Esophagus squamous epithelium (tissue), 5 donors: ENCODE data around the gene HMCN2. TPM values are rescaled to one million over a fixed set of nuclear protein-coding genes. Genes with fewer than 3 reads are reported as not detected.

Source experiments
- DNase-seq: peaks from one replicate; lab custom pipeline; 2025; lab: John Stamatoyannopoulos, UW
- H3K27ac ChIP-seq, 4 donors: fragments of 200-600 bp; sonication (generic); one replicate each; pipeline ENCODE4 v1.5.1; 2016 to 2019; ENCODE audit warnings: mild to moderate bottlenecking in 1 of 4
- H3K27me3 ChIP-seq, 4 donors: fragments of 200-600 bp; sonication (generic); 1 replicate in 3 of 4; 2 replicates in 1 of 4; pipeline versions ENCODE4 v1.5.1 to v1.6.0; 2017 to 2021; ENCODE audit warnings: antibody characterized with exemption in 1 of 4
- H3K36me3 ChIP-seq, 3 donors: fragments of 200-600 bp; sonication (generic); one replicate each; pipeline ENCODE4 v1.5.1; 2016 to 2019
- H3K4me1 ChIP-seq, 3 donors: fragments of 200-600 bp; sonication (generic); one replicate each; pipeline ENCODE4 v1.5.1; 2017 to 2019
- H3K4me3 ChIP-seq, 4 donors: fragments of 200-600 bp; sonication (generic); 1 replicate in 3 of 4; 2 replicates in 1 of 4; pipeline ENCODE4 v1.5.1; 2016 to 2019; ENCODE audit warnings: mild to moderate bottlenecking in 2 of 4, moderate library complexity in 1 of 4
- H3K9me3 ChIP-seq, 3 donors: fragments of 200-600 bp; sonication (generic); one replicate each; pipeline ENCODE4 v1.5.1; 2016 to 2019
- POLR2A ChIP-seq, 4 donors: fragments of 450-650 bp; IDR thresholded peaks; one replicate each; pipeline ENCODE4 v1.6.1; 2017; ENCODE audit warnings: antibody characterized with exemption in 4 of 4, mild to moderate bottlenecking in 4 of 4, moderate library complexity in 3 of 4
- WGBS, 2 donors: methylation state at CpG; one replicate each; pipeline ENCODE4 v1.1.5; 2018; 5-methylcytosine and 5-hydroxymethylcytosine counted together
- intact Hi-C: fragments of 100-400 bp; cut with DNase I; formaldehyde crosslinking; loops from one replicate; pipeline ENCODE4 v1.15.0; 2022
- total RNA-seq, 4 donors: library from RNA; depleted of rRNA; stranded (reverse); fragments of >200 nt; gene quantifications; one replicate each; pipeline ENCODE4 v1.1.0, GENCODE V29; 2016
- TF ChIP-seq, protein P1 (sequence below), 6 experiments: fragments of 450-650 bp in 4 of 6; fragments of 200-600 bp in 2 of 6; sonication (generic) in 2 of 6; IDR thresholded peaks; one replicate each; pipeline ENCODE4 v1.5.1; 2016 to 2019; ENCODE audit warnings: antibody characterized with exemption in 6 of 6, mild to moderate bottlenecking in 4 of 6, moderate library complexity in 4 of 6
- donor health status: DM: yes; HTN: yes; CAD: no.

Gene HMCN2
- total RNA-seq, 4 donors from 2014 or later, result 0.53 to 4.8 (median 0.78) TPM

DNA sequence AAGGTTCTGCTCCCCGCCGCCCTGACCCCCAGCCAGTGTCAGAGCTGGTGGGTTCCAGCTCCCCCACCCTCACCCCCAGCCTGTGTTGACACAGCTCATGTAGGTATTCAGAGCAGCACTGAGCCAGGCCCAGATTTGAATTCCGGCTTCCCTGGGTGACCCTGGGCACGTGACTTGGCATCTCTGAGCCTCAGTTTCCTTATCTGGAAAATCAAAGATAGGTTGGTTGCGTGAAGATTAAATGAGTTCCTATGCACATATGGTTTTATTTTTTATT is 42.0 kb downstream of the HMCN2 start:
- Histone ChIP-seq H3K27me3 (peaks cover 0 to 17% (median 0%) of the 10 kb centered on the region in 4 donors), H3K9me3 (no peaks in the 10 kb centered on the region), H3K36me3 (no peaks in the 10 kb centered on the region), H3K4me3 (no peak overlapping the region), H3K4me1 (peaks cover 0 to 34% (median 24%) of the 10 kb centered on the region in 3 donors), H3K27ac (no peak overlapping the region)
- no peak for DNase-seq
- TF ChIP-seq POLR2A (IDR thresholded peaks at IDR 0.05), result no peak
- TF ChIP-seq, protein P1, sequence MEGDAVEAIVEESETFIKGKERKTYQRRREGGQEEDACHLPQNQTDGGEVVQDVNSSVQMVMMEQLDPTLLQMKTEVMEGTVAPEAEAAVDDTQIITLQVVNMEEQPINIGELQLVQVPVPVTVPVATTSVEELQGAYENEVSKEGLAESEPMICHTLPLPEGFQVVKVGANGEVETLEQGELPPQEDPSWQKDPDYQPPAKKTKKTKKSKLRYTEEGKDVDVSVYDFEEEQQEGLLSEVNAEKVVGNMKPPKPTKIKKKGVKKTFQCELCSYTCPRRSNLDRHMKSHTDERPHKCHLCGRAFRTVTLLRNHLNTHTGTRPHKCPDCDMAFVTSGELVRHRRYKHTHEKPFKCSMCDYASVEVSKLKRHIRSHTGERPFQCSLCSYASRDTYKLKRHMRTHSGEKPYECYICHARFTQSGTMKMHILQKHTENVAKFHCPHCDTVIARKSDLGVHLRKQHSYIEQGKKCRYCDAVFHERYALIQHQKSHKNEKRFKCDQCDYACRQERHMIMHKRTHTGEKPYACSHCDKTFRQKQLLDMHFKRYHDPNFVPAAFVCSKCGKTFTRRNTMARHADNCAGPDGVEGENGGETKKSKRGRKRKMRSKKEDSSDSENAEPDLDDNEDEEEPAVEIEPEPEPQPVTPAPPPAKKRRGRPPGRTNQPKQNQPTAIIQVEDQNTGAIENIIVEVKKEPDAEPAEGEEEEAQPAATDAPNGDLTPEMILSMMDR (IDR thresholded peaks at IDR 0.05), result no peak
- 83 to 90% methylated on average over 3 of the region's 5 CpGs for WGBS, 2 donors
- intact Hi-C loops, result no loop called here

DNA sequence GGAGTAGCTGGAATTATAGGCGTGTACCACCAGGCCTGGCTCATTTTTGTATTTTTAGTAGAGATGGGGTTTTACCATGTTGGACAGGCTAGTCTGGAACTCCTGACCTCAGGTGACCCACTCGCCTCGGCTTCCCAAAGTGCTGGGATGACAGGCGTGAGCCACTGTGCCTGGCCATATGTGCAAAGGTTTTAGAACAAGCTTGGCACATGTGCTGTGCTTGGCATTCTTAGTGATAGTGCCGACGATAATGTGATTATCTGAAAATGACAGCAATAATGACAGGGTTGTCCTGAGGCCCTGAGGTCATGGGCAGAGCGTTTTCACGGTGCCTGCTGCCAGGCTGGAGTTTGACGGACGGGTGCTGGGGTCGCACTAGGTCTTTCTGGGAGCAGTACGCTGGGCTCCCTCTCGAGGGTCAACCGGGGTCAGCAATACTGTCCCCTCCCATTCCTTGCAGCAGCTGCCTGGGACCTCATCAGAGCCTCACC is 42.6 kb downstream of the HMCN2 start:
- peaks cover 0 to 28% (median 24%) of the 10 kb centered on the region in 3 donors for H3K4me1 ChIP-seq
- no peak for DNase-seq
- intact Hi-C loops, result no loop called here
- no peaks in the 10 kb centered on the region for H3K9me3 ChIP-seq
- H3K4me3 ChIP-seq, result no peak overlapping the region
- 64% methylated on average over 11 to 14 of the region's 14 CpGs for WGBS, 2 donors
- no peak for TF ChIP-seq POLR2A (IDR thresholded peaks at IDR 0.05)
- TF ChIP-seq, protein P1 (IDR thresholded peaks at IDR 0.05), result no peak
- peaks cover 0 to 17% (median 0%) of the 10 kb centered on the region in 4 donors for H3K27me3 ChIP-seq
- H3K36me3 ChIP-seq, result no peaks in the 10 kb centered on the region
- no peak overlapping the region for H3K27ac ChIP-seq

DNA sequence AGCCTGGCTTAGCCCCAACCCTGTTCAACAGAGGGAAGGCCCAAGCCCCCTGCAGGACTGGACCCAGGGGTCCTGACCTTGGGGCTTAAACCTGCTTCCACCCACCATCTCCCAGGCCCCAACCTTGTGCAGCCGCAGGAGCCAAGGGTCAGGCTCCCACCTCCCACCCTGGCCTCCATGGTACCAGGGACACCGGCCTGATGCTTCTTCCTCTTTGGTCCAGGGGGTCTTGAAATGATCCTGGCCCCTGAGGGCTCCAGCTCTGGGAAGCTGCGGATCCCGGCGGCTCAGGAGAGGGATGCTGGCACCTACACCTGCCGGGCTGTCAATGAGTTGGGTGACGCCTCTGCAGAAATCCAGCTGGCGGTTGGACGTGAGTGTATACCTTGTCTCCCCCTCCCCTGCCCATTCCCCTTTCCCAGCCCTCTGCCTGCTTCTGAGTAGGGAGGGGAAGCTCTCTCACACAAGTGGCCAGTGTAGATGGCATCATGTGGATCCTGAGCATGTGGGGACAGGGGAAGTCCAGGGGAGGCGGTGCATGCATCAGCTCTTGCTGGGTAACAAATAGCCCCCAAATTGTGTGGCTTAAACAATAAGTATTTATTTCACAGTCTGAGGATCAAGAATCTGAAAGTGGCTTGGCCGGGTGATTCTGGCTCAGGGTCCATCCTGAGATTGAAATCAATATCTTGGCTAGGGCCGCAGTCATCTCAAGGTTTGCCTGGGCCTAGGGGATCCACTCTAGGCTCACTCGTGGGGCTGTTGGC is 44.3 kb downstream of the HMCN2 start:
- Histone ChIP-seq H3K9me3 (no peaks in the 10 kb centered on the region), H3K4me3 (no peak overlapping the region), H3K4me1 (peaks cover 0 to 16% (median 11%) of the 10 kb centered on the region in 3 donors), H3K27me3 (peaks cover 0 to 3% (median 0%) of the 10 kb centered on the region in 4 donors), H3K36me3 (no peaks in the 10 kb centered on the region), H3K27ac (no peak overlapping the region)
- intact Hi-C loops, result no loop called here
- no peak for DNase-seq
- 88 to 95% methylated on average over 2 to 3 of the region's 13 CpGs for WGBS, 2 donors
- TF ChIP-seq, protein P1 (IDR thresholded peaks at IDR 0.05), result no peak
- TF ChIP-seq POLR2A (IDR thresholded peaks at IDR 0.05), result no peak

DNA sequence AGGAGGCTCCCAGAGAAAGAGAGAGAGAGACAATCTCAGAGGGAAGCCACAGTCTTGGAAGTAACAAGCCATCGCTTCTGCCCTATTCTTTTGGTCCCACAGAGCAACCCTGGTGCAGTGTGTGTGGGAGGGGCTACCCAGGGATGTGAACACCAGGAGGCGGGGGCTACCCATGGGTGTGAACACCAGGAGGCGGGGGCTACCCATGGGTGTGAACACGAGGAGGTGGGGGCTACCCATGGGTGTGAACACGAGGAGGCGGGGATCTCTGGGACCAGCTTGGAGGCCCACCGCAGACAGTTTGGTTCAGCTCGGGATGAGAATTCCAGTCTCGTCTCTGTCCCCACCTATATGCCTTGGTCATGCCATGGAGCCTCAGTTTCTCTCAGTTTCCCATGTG is 44.9 kb downstream of the HMCN2 start:
- 90 to 97% methylated on average over 2 to 5 of the region's 9 CpGs for WGBS, 2 donors
- Histone ChIP-seq H3K4me1 (peaks cover 0 to 11% (median 5%) of the 10 kb centered on the region in 3 donors), H3K36me3 (no peaks in the 10 kb centered on the region), H3K9me3 (no peaks in the 10 kb centered on the region), H3K27ac (no peak overlapping the region), H3K27me3 (no peaks in the 10 kb centered on the region), H3K4me3 (no peak overlapping the region)
- TF ChIP-seq POLR2A (IDR thresholded peaks at IDR 0.05), result no peak
- TF ChIP-seq, protein P1 (IDR thresholded peaks at IDR 0.05), result no peak
- intact Hi-C loops, result no loop called here
- no peak for DNase-seq

DNA sequence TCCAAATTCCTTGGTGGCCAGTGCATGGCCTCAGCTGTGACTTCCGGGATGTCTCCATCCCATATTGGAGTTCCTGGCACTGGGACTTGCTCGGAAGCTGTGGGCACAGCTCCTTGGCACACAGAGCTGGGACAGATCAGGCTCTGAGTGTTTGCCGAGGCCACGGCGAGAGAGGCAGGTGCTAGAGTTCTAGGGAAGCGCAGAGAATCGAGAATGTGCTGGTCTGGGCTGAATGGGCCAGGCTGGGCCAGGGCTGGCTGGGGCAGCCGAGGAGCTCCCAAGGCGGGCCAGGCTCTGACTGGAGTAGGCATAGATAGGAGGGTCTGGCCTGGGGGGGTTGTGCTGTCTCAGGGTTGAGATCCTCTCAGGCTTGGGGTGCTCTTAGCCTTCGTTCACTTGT is 45.4 kb downstream of the HMCN2 start:
- no peaks in the 10 kb centered on the region for H3K9me3 ChIP-seq
- H3K36me3 ChIP-seq, result no peaks in the 10 kb centered on the region
- intact Hi-C loops, result no loop called here
- H3K27ac ChIP-seq, result no peak overlapping the region
- TF ChIP-seq, protein P1 (IDR thresholded peaks at IDR 0.05), result no peak
- TF ChIP-seq POLR2A (IDR thresholded peaks at IDR 0.05), result no peak
- H3K27me3 ChIP-seq, result peaks cover 0 to 1% (median 0%) of the 10 kb centered on the region in 4 donors
- H3K4me3 ChIP-seq, result no peak overlapping the region
- 64 to 75% methylated on average over 2 to 3 of the region's 10 CpGs for WGBS, 2 donors
- peaks cover 0 to 10% (median 0%) of the 10 kb centered on the region in 3 donors for H3K4me1 ChIP-seq
- no peak for DNase-seq
